Testis (tissue), 3 donors: Measurements from ENCODE around the gene FGF3. TPM values are rescaled to one million over a fixed set of nuclear protein-coding genes. Genes with fewer than 3 reads are reported as not detected.

Source experiments
- DNase-seq: peaks from one replicate; pipeline ENCODE4 v3.0.0-alpha.2; 2019
- H3K27ac ChIP-seq, 2 donors: fragments of 200-600 bp; sonication (generic); one replicate each; pipeline ENCODE4 v1.5.1; 2019
- H3K27me3 ChIP-seq: fragments of 200-600 bp; sonication (generic); one replicate; pipeline ENCODE4 v1.5.1; 2019
- H3K36me3 ChIP-seq: fragments of 200-600 bp; sonication (generic); one replicate; pipeline ENCODE4 v1.5.1; 2017; ENCODE audit warnings: low read depth; ENCODE audit errors: missing control alignments
- H3K4me1 ChIP-seq: fragments of 200-600 bp; sonication (generic); one replicate; pipeline ENCODE4 v1.5.1; 2019
- H3K4me3 ChIP-seq, 2 donors: fragments of 200-600 bp; sonication (generic); one replicate each; pipeline ENCODE4 v1.5.1; 2017 to 2019
- H3K9me3 ChIP-seq: fragments of 200-600 bp; sonication (generic); one replicate; pipeline ENCODE4 v1.5.1; 2017
- CTCF ChIP-seq, 3 experiments: fragments of 450-650 bp in 2 of 3; fragments of 200-600 bp in 1 of 3; sonication (generic) in 1 of 3; IDR thresholded peaks; one replicate each; pipeline ENCODE4 v1.5.1; 2016 to 2019; ENCODE audit warnings: antibody characterized with exemption in 3 of 3, mild to moderate bottlenecking in 2 of 3, moderate library complexity in 1 of 3
- POLR2A ChIP-seq: fragments of 450-650 bp; IDR thresholded peaks from one replicate; pipeline ENCODE4 v1.6.1; 2017; ENCODE audit warnings: antibody characterized with exemption, mild to moderate bottlenecking, moderate library complexity
- whole genome bisulfite sequencing, 2 donors: methylation state at CpG; one replicate each; pipeline ENCODE4 v1.1.5; 2018; 5-methylcytosine and 5-hydroxymethylcytosine counted together
- intact Hi-C: fragments of 100-400 bp; cut with DNase I; formaldehyde crosslinking; loops from one replicate; pipeline ENCODE4 v1.15.1; 2023; ENCODE audit warnings: low total_unique reads
- polyA plus RNA-seq: library from polyadenylated mRNA; stranded (reverse); fragments of 350-450 nt; fragmentation: Illumina TruSeq; extraction: RNeasy Lipid Tissue Mini Kit (QIAGEN cat#74804); gene quantifications from one replicate; pipeline ENCODE4 v1.2.3, GENCODE V29; 2014; ENCODE audit warnings: low read depth, low replicate concordance; ENCODE audit not compliant: insufficient read depth
- total RNA-seq, 2 donors: library from RNA; depleted of rRNA; stranded (reverse); fragments of >200 nt; gene quantifications; one replicate each; pipeline ENCODE4 v1.2.3, GENCODE V29; 2016

Gene FGF3
- total and polyA plus RNA-seq, 3 donors from 2014 or later, result 0.50 TPM; not detected in 2

GRCh38 chr11:69810289-69811118, 8.7 kb downstream of the FGF3 start:
- Histone ChIP-seq H3K36me3 (no peaks in the 10 kb centered on the region), H3K27me3 (no peaks in the 10 kb centered on the region), H3K4me1 (no peaks in the 10 kb centered on the region), H3K9me3 (no peaks in the 10 kb centered on the region), H3K4me3 (no peak overlapping the region), H3K27ac (no peak overlapping the region)
- WGBS, 2 donors, result 63 to 84% methylated on average over 10 to 35 of the region's 39 CpGs
- DNase-seq, result no peak
- intact Hi-C loops, result no loop called here
- TF ChIP-seq CTCF (IDR thresholded peaks at IDR 0.05), result no peak
- no peak for TF ChIP-seq POLR2A

GRCh38 chr11:69808667-69809086, 10.5 kb downstream of the FGF3 start:
- DNase-seq, result no peak
- H3K4me1 ChIP-seq, result no peaks in the 10 kb centered on the region
- no peaks in the 10 kb centered on the region for H3K27me3 ChIP-seq
- TF ChIP-seq CTCF (IDR thresholded peaks at IDR 0.05), result no peak
- no peak for TF ChIP-seq POLR2A
- H3K4me3 ChIP-seq, result no peak overlapping the region
- WGBS, 2 donors, result 19% methylated on average over 7 of the region's 7 CpGs; no CpG with 5 or more reads in 1 of the 2 donors
- no peak overlapping the region for H3K27ac ChIP-seq
- H3K36me3 ChIP-seq, result no peaks in the 10 kb centered on the region
- no peaks in the 10 kb centered on the region for H3K9me3 ChIP-seq
- intact Hi-C loops, result no loop called here

GRCh38 chr11:69807106-69807815, 12.0 kb downstream of the FGF3 start:
- no peaks in the 10 kb centered on the region for H3K36me3 ChIP-seq
- TF ChIP-seq POLR2A (no peak), CTCF (IDR thresholded peaks at IDR 0.05) (no peak)
- H3K4me1 ChIP-seq, result no peaks in the 10 kb centered on the region
- no peaks in the 10 kb centered on the region for H3K27me3 ChIP-seq
- WGBS, 2 donors, result 90 to 95% methylated on average over 9 of the region's 9 CpGs
- no peak overlapping the region for H3K4me3 ChIP-seq
- H3K9me3 ChIP-seq, result no peaks in the 10 kb centered on the region
- no peak overlapping the region for H3K27ac ChIP-seq
- DNase-seq, result no peak
- intact Hi-C loops, result no loop called here

GRCh38 chr11:69804769-69805508, 14.3 kb downstream of the FGF3 start:
- 77 to 82% methylated on average over 14 to 19 of the region's 19 CpGs for WGBS, 2 donors
- DNase-seq, result no peak
- TF ChIP-seq CTCF (IDR thresholded peaks at IDR 0.05), result no peak
- TF ChIP-seq POLR2A, result no peak
- no peaks in the 10 kb centered on the region for H3K36me3 ChIP-seq
- intact Hi-C loops, result no loop called here
- no peak overlapping the region for H3K4me3 ChIP-seq
- no peaks in the 10 kb centered on the region for H3K4me1 ChIP-seq
- no peaks in the 10 kb centered on the region for H3K9me3 ChIP-seq
- H3K27ac ChIP-seq, result no peak overlapping the region
- no peaks in the 10 kb centered on the region for H3K27me3 ChIP-seq
